ENCODE results near the gene GPR17. TPM values are rescaled to one million over a fixed set of nuclear protein-coding genes. Genes with fewer than 3 reads are reported as not detected.

GPR17 gene
- total RNA-seq, 4 donors from 2014 or later, result 0.20 TPM; not detected in 3

DNA sequence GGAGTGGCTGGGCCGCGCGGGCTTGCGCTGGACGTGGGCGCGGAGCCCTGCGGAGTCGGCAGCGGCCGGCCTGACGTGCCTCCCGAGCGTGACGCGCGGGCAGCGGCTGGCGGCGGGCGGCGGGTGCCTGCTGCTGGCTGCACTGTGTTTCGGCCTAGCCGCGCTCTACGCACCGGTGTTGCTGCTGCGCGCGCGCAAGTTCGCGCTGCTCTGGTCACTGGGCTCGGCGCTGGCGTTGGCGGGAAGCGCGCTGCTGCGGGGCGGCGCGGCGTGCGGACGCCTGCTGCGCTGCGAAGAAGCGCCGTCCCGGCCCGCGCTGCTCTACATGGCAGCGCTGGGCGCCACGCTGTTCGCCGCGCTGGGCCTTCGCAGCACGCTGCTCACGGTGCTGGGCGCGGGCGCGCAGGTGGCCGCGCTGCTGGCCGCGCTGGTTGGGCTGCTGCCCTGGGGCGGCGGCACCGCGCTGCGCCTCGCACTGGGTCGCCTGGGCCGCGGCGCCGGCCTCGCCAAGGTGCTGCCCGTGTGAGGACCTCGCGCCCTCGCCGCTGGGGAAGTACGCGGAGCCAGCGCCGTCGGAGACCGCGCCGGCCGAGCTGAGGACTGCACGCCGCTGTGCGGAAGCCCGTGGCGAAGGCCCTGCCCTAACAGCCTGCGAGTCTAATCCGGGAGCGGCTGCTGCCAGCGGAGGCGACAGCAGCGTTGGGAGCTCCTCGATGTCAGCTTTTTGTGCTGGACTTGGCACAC, 55.9 kb downstream of the GPR17 start:
- Histone ChIP-seq H3K27ac (peak overlapping the region; percentile 92 to 95 (median 95)), H3K9me3 (no peaks in the 10 kb centered on the region), H3K4me1 (peaks cover 36% of the 10 kb centered on the region in 2 donors), H3K4me3 (peak overlapping the region; percentile 60 to 72 (median 68)), H3K27me3 (no peaks in the 10 kb centered on the region), H3K36me3 (peaks cover 0 to 16% of the 10 kb centered on the region in 2 donors)
- peak; percentile 60 to 61 for ATAC-seq
- intact Hi-C loops (cut with DNase I; ENCODE audit: low total_unique reads) (loop anchor here (1.0 to 10.0 kb wide), 7 partner anchors 32 to 325 kb away; partner anchors contain the start of genes IWS1, MAP3K2 and SAP130), in situ Hi-C loops (cut with MboI; ENCODE audit: low sequenced_read_pairs in 4 of 4) (no loop called here)
- DNase-seq, result peak; percentile 51 to 77
- TF ChIP-seq POLR2A (IDR thresholded peaks at IDR 0.05), result peak; percentile 22 to 47
- TF ChIP-seq, protein P1, sequence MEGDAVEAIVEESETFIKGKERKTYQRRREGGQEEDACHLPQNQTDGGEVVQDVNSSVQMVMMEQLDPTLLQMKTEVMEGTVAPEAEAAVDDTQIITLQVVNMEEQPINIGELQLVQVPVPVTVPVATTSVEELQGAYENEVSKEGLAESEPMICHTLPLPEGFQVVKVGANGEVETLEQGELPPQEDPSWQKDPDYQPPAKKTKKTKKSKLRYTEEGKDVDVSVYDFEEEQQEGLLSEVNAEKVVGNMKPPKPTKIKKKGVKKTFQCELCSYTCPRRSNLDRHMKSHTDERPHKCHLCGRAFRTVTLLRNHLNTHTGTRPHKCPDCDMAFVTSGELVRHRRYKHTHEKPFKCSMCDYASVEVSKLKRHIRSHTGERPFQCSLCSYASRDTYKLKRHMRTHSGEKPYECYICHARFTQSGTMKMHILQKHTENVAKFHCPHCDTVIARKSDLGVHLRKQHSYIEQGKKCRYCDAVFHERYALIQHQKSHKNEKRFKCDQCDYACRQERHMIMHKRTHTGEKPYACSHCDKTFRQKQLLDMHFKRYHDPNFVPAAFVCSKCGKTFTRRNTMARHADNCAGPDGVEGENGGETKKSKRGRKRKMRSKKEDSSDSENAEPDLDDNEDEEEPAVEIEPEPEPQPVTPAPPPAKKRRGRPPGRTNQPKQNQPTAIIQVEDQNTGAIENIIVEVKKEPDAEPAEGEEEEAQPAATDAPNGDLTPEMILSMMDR (IDR thresholded peaks at IDR 0.05 in 4 of 5, conservative IDR thresholded peaks at IDR 0.05 in 1 of 5), result peak in 4 of 5 experiments; percentile 27 to 36 (median 32)

Other genes starting within 250 kb of the GPR17 start
- under 1 TPM in 2 of 4 donors, not detected in 2; 0.29 to 0.58 TPM for gene PROC, start 227.7 kb upstream of the GPR17 start, total RNA-seq
- 10 to 100 TPM; 50.5 to 77.0 (median 65.3) TPM for gene IWS1, start 119.7 kb upstream of the GPR17 start, total RNA-seq
- gene MYO7B, start 110.5 kb upstream of the GPR17 start, total RNA-seq, result under 1 TPM in 3 of 4 donors, not detected in 1; 0.07 to 0.83 (median 0.51) TPM
- 10 to 100 TPM in 2 of 4 donors, 1 to 10 TPM in 2; 5.3 to 15.5 (median 9.9) TPM for gene LIMS2, start 29.4 kb downstream of the GPR17 start, total RNA-seq
- gene SFT2D3, start 55.3 kb downstream of the GPR17 start, total RNA-seq, result 1 to 10 TPM; 3.0 to 5.5 (median 3.5) TPM
- gene WDR33, start 165.0 kb downstream of the GPR17 start, total RNA-seq, result 10 to 100 TPM; 13.6 to 31.4 (median 20.6) TPM
- gene POLR2D, start 212.0 kb downstream of the GPR17 start, total RNA-seq, result 10 to 100 TPM; 19.1 to 26.5 (median 21.0) TPM
- 10 to 100 TPM in 1 of 4 donors, 1 to 10 TPM in 3; 7.6 to 10.4 (median 9.0) TPM for gene AMMECR1L, start 239.8 kb downstream of the GPR17 start, total RNA-seq